Smooth muscle cell of the brain vasculature (primary cell): ENCODE measurements around the gene KRTAP12-1.

ENCODE experiments used
- DNase-seq: peaks from one replicate; pipeline ENCODE4 v3.0.0-alpha.2; 2012; ENCODE audit warnings: low read depth, low spot score

KRTAP12-1 gene, protein sequence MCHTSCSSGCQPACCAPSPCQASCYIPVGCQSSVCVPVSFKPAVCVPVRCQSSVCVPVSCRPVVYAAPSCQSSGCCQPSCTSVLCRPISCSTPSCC

DNA sequence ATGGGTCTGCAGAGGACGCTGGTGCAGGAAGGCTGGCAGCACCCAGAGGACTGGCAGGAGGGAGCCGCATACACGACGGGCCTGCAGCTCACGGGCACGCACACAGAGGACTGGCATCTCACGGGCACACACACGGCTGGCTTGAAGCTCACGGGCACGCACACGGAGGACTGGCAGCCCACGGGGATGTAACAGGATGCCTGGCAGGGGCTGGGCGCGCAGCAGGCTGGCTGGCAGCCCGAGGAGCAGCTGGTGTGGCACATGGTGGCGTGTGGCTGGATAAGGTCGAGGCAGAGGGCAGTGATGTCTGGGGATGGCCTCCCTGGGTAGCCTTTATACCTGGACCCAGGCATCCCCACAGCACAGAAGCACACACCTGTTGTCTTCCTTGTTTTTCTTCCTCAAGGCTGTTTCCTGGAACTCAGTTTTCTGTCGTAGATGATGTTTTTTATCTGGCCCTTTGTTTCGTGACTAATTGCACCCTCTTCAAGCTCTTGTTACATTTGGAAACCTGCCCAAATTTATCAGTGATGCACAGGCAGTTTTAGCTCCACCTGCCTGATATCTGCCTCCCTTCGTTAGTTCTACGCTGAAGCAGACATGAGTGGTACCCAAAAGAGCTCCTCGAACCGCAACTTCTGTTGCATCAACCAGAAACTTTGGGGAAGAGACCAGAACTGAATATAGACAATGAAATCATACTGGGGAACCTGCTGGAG lies at the start of gene KRTAP12-1:
KRTAP12-1 (minus strand) TSS at position 303 of the 719 bp plus-strand sequence; CDS start at position 263, 40 bp downstream.
- no peak for DNase-seq

DNA sequence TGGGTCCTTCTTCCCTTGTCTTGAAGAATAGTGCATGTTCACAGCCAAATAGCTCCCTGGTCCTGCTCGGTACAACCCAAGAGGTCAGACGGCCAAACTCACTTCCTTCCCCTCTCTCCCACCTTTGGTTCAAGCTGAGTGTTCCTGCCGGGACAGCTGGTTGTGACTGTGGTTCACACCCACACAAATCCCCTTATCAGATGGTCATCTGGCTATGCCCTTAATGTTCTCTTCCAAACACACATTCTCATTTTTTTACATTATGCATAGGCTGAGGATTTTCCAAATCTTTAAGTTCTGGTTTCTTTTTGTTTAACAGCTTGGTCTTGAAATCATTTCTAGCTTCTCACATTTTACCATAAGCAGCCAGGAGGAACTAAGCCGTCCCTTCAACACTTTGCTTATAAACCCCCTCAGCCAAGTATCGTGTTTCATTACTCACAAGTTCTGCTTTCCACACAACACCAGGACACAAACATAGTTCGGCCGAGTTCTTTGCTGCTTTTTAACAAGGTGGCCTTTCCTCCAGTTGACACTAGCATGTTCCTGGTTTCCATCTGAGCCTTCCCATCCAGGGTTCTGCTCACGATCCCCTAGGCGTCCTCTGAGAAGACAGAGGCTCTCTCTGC lies 49.1 kb upstream of the KRTAP12-1 start:
- no peak for DNase-seq

DNA sequence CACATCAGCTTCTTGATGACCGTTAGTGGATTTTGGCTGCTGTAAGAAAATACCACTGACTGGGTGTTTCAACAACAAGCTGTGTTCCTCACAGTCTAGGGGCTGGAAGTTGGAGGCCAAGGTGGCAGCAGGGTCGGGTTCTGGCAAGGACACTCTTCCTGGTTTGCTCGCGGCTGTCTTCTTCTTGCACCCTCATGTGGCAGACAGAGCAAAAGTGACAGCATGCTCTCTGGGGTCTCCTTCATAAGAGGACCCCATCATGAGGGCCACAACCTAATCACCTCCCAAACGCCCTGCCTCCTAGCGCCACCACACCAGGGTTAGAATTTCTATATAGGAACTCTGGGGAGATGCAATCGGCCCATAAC lies 48.0 kb upstream of the KRTAP12-1 start:
- no peak for DNase-seq

DNA sequence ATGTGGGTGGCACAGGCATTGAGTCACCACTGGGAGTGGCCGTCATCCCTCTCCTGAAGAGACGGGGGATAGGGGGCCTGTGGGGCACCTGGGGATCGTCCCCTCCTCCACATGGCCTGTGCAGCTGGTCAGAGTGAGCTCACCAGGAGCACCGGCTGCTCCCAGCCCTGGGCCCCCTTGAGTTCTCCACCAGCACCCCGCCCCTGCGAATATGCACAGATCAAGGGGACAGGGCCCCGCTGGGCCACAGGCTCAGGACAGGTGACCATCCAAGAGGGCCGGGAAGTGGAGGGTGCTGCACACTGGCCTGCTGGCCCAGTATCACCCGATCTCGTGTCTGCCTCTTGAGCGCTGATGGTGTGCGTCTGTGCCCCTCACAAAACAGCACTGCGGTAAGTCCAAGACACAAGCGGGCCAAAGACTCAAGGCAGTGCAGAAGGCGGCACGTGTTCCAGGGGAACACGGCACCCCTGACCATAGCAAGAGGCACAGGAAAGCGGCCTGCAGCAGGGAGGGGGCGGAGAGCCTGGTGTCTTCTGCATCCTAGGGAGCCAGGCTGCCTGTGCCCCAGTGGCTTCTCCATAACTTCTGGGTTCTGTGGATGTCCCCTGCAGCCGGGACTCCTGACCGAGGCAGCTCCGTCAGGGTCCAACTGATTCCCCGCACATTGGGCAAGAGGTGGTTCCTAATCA lies 47.5 kb upstream of the KRTAP12-1 start:
- no peak for DNase-seq

DNA sequence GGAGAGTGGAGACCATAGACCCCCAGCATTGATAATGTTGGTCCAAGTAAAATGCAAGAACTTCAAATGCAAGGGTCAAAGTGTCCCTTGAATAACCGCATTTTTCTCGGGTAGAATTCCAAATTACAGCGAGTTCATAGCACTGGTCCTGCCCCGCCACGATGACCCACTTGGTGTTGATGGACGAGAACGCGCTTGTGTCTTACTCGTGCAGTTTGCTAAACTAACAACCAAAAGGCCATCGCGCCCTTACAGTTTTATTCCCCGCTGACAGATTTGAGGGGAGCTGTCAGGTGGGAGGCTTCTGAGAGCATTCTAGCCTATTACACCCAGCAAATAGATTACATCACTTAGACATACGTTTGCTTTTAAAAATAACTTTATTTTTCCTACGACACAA lies 46.8 kb upstream of the KRTAP12-1 start:
- DNase-seq, result no peak

DNA sequence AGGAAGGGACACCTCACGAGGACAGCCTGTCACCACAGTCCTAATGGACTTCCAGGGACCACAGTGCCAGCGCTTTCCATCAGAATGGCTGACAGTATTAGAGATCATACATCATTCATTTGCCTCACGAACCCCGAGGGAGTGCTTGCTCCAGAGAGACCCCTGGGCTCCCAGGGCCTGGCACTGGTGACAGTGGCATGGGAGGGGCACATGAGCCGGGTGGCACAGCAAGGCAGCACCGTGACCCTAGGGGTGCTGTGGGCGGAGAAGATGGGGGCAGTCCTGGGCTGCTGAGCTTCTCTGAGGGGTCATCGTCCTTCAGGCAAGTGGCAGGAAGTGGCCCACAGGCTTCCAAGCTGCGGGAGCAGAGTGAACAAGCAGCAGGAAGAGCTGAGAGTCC lies 45.8 kb upstream of the KRTAP12-1 start:
- no peak for DNase-seq

DNA sequence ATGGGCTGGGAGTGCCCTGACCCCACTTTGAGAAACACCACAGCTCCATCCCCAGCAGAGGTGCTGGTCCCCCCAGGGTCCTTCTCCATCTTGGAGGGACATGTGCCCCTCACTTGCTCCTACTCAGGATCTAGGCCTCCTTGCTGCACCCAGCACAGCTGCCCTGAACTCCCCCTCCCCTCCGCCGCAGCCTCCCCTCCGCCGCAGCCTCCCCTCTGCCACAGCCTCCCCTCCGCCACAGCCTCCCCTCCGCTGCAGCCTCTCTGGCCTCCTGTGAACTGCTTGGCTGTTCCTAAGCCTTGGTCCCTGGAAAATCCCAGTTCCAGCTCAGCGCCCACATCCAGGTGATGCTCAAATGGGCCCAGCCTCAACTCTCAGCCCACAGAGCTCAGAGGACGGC lies 45.4 kb upstream of the KRTAP12-1 start:
- DNase-seq, result no peak

DNA sequence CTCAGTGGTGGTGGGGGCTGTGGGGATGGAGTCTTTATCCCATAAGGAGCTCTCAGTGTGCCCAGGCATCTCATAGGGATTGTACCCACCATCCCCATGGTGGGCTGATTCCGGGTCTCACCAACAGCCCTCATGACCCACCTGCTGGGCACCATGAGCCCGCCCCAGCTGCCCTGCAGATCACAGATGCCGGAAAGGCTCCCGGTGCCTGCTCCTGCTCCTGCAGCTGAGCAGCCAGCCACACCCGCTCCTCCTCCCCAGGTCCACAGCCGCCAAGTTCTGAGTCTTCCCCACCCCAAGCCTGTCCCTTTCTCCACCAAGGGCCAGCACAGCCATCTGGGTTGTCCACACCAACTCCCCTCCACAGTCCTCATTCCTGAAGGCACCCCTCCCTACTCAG lies 44.9 kb upstream of the KRTAP12-1 start:
- no peak for DNase-seq

DNA sequence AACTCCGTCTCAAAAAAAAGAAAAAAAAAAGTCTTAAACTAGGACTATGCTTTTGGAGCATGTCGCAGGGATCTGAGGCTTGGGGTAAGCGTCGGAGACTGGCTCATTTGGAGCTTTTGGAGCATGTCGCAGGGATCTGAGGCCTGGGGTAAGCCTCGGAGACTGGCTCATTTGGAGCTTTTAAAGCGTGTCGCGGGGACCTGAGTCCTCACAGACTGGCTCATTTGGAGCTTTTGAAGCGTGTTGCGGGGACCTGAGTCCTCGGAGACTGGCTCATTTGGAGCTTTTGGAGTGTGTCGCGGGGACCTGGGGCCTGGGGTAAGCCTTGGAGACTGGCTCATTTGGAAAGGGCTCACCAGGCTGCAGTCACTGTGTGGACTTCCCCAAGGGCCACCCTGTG lies 43.0 kb upstream of the KRTAP12-1 start:
- DNase-seq, result no peak

DNA sequence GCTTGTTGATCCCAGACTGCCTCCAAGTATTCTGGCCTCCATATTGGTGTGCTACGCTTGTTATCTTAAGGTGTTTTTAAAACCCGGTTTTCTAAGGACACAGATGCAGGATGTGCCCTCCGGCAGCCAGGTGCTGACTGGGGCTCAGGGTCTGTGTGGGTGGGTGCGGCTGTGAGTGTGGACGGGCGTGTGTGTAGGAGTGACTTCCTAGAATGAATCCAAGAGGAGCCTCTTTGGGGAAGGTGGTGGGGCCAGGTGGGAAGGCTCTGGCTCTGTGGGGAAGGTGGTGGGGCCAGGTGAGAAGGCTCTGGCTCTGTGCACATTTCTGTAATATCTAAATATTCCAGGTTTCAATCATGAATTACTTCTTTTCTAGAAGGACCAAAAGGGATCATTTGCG lies 42.2 kb upstream of the KRTAP12-1 start:
- no peak for DNase-seq

DNA sequence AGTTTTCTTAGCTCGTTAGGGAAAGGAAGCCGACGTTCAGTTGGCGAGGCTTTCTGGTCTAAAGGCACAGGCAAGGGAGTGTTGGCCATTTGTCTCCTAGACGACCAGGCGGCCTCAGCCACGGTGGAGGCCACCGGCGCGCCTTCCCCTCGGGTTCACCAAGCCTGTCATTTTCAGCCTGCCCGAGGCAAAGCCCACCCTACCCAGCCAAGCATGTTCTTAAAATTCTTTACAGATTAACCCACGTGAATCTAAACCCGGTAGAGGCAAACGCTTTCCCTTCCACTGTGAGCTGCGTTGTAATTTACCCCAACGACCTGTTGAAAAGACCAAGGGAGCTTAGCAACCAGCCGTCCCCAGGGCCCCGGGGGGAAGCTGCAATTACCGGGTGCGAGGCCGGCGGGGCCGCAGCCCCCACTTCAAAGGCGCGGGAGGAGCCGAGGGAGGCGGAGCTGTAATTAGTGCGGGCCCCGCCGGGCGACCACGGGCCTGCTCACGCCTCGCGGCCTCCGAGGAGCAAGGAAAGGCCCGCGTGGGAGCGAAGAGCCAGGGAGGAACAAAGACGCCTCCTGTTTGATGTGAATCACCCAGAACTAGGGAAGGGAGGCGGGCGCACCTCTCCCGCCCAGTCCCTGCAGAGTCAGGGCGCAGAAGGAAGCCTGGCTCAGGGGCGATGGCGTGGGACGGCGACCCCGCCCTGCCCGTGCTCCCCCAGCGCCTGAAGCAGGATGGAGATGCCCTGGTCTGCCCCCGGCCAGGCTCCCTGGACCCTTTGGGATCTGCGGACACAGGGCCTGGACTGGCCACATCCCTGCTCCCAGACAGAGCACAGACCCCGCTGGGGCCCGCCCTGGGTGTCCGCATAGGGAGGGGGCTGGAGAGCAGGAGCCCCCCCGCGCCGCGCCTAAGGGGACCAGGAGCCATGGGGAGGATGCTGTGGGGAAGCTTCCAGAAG lies 41.5 kb upstream of the KRTAP12-1 start:
- no peak for DNase-seq

DNA sequence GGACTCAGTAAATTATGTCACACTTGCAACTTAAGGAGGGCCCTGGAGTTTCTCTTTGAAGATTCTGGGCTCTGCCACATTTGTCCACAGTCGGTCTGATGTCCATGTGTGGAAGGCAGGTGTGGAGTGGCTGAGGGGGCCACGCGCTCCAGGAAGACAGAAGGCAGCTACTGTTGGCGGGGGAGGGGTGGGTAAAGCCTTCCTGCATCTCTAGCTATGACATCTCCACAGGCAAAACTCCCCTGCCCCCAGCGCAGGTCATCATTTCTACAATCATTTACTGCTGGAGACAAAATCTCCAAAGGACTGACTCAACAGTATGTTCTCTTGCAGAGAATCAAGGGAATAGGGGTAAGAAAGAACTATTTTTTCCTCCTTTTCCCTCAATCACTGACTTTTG lies 40.8 kb upstream of the KRTAP12-1 start:
- DNase-seq, result no peak

DNA sequence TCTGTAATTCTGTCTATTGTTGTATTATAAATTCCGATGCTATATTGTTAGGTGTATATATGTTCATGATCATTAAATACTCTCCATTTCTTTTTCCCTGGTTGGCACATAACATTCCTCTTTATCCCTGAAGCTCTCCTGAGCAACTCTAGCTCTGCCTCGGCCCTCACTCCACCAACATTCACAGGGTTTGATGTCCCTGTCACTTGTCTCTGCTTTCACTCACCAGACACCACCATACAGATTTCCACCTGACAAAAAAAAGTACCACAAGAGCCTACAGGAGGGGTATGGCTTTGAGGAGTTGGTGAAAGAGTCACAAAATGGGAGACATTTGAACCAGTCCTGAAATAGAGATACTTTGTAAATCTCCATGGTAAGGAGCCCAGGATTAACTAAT lies 38.2 kb upstream of the KRTAP12-1 start:
- no peak for DNase-seq

DNA sequence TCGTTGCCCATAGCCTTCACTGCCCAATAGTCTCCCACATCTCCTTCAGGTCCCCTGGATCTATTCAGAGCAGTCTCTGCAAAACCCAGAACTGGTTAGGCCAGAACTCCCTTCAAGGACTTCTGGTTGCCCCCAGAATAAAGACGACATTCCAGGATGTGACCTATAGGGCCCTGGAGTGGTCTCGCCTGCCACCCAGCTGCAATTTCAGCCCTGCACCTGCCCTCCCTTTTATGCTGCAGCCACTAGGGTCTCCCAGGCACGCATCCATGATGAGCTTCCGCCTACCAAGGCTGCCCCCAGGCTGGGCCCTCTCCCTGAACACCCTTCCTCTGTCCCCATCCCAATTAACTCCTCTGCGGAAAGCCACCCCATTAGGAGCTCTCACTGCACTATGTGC lies 36.6 kb upstream of the KRTAP12-1 start:
- DNase-seq, result no peak

DNA sequence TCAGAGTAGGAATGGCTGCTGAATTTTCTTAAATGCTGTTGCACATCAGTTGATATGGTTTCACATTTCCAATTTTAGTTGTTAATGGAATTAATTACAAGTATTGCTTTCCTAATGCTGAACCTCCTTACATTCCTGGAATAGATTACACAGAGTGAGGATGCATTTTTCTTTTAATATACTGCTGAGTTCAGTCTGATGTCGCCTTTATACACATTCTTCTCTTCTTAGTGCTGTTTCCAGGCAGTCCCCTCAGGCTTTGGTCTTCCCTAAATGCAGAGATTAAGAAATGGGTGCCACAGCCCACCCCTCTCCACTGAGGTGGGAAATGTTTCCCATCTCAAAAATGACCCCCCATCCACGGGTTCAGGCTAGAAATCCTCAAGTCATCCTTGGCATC lies 36.1 kb upstream of the KRTAP12-1 start:
- no peak for DNase-seq

DNA sequence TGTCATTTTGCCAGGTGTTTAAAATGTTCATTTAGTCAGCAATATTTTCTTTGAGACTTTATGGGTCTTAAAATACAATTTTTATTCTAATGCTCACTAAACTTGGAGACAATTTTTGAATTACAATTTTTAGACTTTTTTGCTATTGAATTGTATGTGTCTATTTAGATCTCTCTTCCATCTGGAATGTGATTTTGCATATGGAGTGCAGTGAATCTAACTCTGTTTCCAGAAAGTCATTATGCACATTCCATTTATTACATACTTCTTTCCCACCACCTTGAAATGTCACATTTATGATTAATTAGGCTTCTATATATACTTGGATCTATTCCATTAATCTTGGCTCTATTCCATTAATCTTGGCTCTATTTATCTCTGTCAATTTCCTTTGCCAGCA lies 35.0 kb upstream of the KRTAP12-1 start:
- DNase-seq, result no peak

DNA sequence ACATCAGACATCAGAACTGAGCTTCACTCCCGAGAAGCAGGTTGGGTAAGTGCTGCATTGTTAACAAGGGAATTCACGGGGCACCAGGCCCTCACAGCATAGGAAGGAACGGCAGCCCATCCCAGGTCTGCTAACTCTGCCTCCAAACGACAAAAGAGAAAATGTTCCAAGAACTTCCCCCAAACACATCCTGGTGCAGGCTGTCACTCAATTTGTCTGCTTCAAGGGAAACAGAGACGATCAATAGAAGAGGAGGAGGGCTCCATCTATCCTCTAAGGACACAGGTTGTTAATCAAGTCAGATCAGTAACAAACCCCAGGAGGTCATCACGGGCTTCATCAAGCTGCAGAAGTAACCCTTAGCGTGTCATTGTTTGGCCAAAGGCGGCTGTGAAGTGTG lies 32.9 kb upstream of the KRTAP12-1 start:
- no peak for DNase-seq

DNA sequence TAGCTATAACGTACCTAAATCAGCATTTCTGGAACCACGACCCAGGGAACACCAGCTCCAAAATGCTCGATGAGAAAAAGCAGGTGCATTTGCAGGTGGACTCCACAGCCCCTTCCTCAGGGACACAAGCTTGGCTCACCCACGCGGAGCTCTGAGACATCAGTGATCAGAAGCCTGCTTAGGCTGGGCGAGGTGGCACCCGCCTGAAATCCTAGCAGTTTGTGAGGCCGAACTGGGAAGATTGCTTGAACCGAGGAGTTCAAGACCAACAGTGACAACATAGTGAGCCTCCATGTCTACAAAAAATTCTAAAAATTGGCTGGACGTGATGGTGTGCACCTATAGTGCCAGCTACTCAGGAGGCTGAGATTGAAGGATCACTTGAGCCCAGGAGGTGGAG lies 31.9 kb upstream of the KRTAP12-1 start:
- no peak for DNase-seq

DNA sequence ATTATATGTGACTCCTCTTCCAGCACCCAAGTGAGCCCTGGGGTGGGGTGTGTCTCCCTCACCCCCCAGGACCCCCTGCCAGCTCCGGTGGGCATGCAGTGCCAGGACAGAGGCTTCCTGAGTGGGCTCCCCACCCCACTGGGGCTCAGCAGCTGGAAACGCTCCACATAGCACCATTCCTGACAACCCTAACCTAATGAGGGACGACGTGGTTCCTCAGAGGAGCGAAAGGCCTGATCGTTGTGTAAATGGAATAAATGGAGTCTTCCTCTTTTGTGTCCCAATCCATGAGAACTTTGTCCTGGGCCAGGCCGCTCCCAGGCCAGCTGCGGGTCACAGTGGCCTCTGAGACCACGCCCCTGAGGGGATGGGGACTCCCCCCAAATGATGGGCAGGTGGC lies 31.2 kb upstream of the KRTAP12-1 start:
- DNase-seq, result no peak

DNA sequence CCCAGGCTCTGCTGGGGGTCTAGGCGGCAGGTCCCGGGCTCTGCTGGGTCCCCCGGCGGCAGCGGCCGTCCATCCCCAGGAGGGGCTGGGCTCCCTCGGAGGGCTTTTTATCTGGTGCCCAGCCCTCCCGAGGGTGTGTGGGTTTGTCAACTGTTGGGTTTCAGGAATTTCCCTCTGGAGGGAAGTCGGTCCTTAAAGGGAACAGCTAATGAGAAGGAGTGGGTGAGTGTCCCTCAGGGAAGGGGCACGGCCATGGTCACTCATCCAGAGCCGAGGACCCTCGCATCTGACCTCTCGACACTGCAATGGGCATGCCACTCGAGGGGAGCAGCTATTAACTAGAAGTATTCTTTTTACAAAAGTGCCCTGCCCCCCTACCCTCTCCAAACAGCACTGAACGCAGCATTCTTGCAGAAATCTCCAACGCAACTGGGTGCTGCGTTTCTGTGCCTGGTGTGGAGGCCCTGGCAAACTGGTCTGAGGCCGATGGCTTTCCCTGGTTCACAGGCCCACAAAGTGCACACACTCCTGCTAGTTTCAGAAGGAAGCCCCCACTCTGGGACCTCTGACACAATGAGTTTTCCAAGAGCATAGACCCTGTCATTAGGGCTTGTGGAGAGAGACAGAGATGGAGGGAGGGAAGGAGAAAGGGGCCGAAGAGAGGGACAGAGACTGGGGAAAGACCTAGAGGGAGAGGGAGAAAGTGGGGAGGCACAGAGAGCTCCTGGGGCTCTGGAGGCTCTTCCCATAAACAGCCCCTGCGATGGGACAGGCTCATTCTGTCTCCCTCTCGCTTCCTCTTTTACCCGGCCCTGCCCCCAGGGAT lies 30.5 kb upstream of the KRTAP12-1 start:
- no peak for DNase-seq
